ENCODE measurements around the gene SLC17A2.

SLC17A2 gene

DNA sequence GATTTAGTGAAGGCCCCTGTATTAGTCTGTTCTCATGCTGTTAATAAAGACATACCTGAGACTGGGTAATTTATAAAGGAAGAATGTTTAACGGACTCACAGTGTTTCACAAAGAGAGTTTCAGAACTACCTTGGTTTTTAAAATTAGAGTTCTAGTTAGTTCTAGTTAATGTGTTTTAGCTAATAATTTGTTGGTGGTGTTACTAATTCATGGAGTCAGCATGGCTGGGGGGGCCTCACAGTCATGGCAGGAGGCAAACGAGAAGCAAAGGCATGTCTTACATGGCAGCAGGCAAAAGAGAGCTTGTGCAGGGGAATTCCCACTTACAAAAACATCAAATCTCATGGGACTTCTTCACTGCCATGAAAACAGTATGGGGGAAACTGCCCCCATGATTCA, 44.4 kb downstream of the SLC17A2 start:
- DNase-seq (ENCODE audit: low read depth) = no peak

DNA sequence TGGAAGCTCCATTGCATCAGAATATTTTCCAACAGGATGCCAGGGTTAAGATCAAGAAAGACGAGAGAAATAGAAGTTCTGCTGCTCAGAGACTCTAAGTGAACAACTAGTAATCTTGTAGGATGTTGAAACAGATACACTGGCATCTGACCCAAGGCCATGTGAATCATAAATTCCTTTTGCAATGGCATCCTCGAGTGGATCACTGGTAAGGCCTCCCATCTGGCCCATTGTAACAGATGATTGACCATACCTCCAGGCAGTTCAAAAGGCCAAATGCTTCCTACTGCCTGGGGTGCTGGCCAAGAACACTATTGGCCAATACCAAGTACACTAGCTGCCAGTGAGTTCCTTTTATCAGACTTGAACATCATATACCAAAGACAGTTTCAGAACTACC, 46.5 kb downstream of the SLC17A2 start:
- DNase-seq (ENCODE audit: low read depth) = peak; percentile 99

DNA sequence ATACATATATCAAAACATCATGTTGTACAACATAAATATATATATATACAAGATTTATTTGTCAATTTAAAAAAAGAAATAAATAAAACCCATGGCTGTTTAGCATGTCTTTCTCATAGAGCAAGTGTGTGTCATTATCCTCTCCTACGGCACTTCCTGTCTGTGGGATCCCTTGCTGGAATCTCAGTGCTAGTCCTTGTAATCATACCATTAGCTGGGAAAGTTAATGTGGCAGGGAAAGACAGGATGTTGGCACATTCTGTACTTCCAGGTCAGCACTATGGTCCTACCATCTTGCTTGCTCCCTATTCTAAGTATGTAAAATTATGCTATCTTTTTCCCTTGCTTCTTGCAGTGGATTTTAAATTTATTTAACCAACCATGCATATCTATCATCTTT, 47.0 kb downstream of the SLC17A2 start:
- peak; percentile 45 for DNase-seq (ENCODE audit: low read depth)

DNA sequence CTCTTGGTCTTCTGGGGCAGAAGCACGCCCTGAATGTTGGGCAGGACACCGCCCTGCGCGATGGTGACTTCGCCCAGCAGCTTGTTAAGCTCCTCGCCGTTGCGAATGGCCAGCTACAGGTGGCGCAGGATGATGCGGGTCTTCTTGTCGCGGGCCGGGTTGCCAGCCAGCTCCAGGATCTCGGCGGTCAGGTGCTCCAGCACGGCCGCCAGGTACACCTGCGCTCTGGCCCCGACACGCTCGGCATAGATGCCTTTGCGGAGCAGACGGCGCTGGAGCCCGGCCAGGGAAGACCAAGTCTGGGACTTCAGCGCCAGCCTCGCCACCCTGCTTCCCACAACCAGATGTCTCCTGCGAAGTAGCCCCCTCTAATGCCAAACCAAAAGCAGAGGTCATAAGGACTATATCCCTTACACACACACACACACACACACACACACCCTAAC, 48.4 kb downstream of the SLC17A2 start:
- no peak for DNase-seq (ENCODE audit: low read depth)

DNA sequence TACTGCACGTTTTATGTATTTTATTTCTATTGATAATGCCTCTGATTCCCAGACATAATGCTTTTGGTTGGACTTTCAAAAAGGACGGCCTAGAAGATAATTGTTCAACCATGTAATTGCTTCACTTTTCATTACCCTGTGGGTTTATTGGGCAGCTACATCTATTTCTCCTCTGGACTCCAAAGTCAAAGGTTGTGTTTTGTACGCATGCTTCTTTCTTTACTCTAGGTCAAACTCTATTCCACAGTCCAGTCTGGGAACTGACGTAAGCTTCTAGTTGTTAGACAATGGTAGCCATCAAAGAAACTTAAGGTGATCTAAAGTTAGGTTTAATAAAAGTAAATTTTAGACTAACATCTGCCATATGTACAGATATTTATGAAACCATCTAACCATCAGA, 49.9 kb downstream of the SLC17A2 start:
- DNase-seq (ENCODE audit: low read depth) = no peak

DNA sequence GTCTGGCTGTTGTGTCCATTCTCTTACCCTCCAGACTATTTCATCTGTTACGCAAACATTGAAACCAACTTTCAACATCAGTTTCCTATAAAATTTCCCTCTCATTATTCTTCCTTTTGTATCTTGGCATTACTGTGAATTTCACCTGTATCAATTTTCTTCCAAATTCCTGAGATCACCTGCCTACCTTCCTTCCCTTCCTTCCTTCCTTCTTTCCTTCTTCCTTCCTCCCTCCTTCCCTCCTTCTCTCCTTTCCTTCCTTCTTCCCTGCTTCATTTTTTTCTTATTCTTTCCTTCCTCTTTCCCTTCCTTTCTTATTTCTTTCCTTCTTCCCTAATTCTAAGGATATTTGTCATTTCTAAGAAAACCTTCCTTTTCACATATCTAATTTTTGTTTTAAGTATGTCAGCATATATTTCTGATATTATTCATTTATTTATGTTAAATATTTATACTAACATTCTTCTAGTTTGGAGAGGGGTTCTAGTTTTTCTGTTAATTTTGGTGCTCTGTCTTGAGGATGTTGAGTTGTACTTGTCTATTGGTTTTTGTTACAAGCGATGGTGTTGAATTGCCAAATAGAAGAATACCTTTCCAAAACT, 51.7 kb downstream of the SLC17A2 start:
- DNase-seq (ENCODE audit: low read depth) = no peak

DNA sequence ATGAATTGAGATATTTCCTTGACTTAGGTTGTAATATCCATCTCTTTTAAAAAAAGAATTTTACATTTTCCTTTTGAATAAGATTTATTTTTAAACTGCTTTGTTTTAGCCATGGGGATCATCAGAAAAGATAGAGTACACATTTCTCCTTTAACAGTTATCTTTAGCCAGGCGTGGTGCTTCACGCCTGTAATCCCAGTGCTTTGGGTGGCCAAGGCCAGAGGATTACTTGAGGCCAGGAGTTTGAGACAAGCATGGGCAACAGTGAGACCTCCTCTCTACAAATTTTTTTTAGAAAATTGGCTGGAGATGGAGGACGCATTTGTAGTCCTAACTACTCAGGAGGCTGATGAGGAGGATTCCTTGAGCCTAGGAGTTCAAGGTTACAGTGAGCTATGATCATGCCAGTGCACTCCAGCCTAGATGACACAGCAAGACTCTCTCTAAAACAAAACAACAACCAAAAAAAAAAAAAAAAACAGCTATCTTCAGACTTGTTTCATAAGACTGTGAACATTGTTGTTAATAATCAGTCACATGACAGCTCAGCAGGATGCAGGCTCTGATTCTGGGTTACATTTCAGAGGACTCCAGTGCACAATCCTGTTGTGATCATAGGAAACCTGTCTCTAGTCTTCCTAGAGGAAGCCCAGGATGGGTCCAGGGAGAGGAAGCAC, 54.4 kb downstream of the SLC17A2 start:
- no peak for DNase-seq (ENCODE audit: low read depth)

DNA sequence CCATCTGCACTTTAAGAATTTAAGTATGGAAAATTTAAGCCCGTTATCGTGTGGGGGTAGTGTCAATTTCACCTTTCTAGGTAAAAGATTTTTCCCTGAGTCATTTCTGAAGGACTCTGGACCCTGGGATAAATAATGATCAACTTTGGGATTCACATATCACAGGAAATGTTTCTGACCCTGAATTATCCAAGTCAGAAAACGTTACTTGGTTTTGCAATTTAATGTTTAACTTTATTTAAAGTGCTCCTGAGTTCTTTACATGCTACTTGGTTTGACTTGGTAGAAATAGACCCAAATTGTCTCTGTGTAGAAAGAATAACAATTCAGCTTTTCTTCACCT, 55.0 kb downstream of the SLC17A2 start:
- no peak for DNase-seq (ENCODE audit: low read depth)

DNA sequence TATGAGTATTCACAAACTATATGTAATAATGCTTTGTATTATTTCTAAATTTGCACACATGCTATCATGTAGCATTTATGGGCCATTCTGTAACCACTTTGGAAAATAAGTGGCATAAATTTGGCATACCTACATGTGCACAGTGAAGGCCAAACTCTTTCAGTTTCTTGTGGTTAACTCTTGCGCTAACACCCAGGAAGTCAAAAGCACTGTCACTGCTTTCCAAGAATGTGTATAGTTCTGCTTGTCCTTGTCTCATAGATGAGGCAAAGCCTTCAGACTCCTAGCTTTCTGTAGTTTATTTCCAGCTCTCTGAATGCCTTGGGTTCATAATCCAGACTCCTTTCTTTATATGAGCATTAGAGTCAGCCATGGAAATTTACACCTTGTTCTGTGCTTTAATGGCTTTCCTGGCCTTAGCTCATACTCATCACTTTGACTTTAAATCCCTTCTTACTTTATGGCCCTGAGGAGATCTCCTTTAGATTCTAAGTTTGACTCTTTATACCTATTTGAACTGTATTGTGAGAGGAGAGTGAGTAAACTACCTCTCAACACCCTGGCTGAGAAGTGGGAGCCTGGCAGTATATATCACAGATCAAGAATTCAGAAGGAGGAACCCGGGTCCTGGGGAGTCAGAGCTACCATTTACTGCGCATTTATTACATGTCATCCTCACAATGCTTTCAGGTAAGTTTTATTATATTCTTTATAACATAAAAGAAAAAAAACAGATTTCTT, 55.5 kb downstream of the SLC17A2 start:
- DNase-seq (ENCODE audit: low read depth) = peak; percentile 42

DNA sequence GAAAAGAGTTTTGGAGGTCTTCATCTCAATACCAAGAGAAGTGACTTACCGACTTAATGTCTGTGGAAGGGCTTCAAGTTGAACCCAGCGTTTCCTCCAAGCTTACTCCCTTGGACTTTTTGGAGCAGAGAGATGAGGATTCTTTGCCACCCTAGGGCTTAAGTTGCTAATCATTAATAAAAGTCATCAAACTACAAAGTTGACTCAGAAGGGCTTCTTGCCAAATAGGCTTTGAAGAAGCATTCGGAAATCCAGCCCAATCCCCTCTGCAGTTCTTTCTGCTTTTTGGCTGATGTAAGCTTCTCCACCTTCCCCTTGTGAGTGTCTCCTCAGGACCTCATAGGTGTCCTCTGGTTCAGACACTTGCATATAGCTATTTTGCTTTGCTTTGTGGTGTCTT, 56.4 kb downstream of the SLC17A2 start, which contains the start of gene SLC17A3:
SLC17A3 (minus strand) TSS at position 126 of the 400 bp plus-strand sequence. CDS start 5,856 bp downstream, outside the sequence.
- DNase-seq (ENCODE audit: low read depth) = no peak

DNA sequence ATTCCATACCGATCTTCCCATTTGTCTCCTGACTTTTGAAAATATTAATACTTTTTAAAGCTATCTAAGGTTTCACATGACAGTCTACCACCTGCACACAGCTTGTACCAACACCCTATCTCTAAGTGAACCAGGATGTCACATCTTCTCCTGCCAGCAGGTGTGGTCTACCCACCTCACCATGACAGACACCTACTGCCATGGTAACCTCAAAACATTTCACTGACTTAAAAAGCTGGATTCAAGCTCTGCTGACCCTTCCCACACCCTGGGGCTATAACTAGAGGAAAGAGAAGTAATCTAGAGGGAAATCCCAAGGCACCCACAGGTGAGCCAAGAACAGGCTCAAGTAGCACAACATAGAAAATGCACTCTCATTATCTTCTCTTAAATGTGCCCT, 57.7 kb downstream of the SLC17A2 start:
- DNase-seq (ENCODE audit: low read depth) = no peak

DNA sequence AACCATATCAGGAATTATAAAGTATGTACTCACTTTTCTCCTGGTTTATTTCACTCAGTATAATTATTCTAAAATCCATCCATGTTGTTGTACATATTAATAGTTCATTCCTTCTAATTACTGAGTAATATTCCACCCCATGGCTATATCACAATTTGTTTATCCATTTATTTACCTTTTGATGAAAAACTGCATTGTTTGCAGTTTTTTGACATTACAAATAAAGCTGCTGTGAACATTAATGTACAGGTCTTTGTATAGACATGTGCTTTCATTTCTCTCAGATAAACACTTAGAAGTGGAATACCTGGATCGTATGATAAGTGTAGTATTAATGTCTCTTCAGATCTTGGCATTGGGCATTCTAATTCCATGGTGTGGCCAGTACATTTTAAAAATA, 60.7 kb downstream of the SLC17A2 start:
- DNase-seq (ENCODE audit: low read depth) = no peak

DNA sequence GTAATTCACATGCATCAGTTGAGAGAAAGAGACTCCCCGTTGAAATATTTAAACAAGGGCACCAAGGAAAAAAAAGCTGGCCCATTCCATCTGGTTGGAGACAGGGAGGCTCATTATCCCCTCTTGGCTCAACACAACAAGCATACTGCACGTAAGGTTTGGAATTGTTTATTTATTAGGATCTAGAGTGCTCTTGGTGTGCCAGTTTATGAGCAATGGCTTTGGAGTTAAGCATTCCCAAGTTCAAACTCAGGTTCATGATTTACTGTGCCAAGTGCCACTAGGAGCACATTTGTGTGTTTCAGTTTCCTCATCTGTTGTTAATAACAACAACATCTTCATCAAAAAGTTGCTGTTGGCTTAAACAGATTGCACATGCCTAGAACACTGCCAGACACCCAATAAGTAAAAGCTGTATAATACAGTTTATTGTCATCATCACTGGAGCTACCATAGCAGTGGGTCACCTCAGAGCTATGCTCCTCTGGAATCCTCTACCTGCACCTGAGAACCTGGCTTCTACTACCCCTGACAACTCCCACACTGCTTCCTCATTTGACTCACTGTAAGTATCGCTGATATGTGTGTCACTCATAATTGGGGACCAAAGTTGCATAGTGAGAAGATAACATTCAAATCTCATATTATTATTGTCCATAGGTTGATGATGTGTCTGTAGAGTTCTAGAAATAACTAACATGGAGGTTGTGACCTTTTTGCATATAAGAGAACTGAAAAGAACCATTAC, 61.9 kb downstream of the SLC17A2 start:
- peak; percentile 18 for DNase-seq (ENCODE audit: low read depth)

DNA sequence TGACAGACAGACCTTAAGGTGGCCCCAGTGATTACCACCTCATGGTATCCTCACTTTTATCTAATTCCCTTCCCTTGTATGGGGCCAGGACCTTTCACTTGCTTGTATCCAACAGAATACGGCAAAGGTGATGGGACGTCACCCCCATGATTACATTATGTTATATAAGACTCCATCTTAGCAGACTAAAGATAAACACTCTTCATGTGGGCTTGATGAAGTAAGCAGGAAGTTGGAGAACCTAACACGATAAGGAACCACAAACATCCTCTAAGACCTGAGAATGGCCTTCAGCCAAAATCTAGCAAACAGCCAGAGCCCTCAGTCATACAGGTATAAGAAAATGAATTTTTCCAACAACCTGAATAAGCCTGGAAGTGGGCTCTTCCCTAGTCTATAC, 64.5 kb downstream of the SLC17A2 start:
- DNase-seq (ENCODE audit: low read depth) = no peak

DNA sequence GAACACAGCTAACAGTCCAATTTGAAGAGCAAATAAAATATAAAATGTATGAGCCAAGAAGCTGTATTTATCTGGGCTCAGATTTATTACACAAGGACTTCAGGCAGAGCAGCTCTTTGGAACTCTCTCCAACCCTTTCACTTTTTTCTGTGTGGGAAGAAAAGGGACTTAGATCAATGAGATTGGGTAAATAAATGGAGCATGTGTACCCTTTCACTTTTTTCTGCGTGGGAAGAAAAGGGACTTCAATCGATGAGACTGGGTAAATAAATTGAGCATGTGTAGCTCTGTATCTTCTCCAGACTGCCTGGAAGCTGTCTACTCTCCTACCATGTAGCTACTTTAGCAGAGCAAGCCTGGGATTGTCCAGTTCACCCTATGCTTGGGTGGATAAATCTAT, 67.1 kb downstream of the SLC17A2 start:
- DNase-seq (ENCODE audit: low read depth) = no peak

All from fibroblast of gingiva (primary cell).